DOHH2 (cell line): ENCODE results near the gene TAGLN2.

Experiments used
- EZH2phosphoT487 ChIP-seq: fragments of 200-600 bp; sonication (generic); IDR thresholded peaks from 2 replicates; pipeline ENCODE4 v1.6.1; 2017; ENCODE audit warnings: borderline replicate concordance, mild to moderate bottlenecking, antibody characterized with exemption, low read length, moderate library complexity, mixed read lengths
- TF ChIP-seq, protein P1 (sequence below): fragments of 200-600 bp; sonication (generic); IDR thresholded peaks from one replicate; pipeline ENCODE4 v1.5.1; 2014; ENCODE audit warnings: antibody characterized with exemption, mild to moderate bottlenecking, low read depth, low read length; ENCODE audit not compliant: poor library complexity, severe bottlenecking

GRCh38 chr1:159962176-159962575, 36.9 kb upstream of the TAGLN2 start:
- TF ChIP-seq, protein P1, sequence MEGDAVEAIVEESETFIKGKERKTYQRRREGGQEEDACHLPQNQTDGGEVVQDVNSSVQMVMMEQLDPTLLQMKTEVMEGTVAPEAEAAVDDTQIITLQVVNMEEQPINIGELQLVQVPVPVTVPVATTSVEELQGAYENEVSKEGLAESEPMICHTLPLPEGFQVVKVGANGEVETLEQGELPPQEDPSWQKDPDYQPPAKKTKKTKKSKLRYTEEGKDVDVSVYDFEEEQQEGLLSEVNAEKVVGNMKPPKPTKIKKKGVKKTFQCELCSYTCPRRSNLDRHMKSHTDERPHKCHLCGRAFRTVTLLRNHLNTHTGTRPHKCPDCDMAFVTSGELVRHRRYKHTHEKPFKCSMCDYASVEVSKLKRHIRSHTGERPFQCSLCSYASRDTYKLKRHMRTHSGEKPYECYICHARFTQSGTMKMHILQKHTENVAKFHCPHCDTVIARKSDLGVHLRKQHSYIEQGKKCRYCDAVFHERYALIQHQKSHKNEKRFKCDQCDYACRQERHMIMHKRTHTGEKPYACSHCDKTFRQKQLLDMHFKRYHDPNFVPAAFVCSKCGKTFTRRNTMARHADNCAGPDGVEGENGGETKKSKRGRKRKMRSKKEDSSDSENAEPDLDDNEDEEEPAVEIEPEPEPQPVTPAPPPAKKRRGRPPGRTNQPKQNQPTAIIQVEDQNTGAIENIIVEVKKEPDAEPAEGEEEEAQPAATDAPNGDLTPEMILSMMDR = no peak
- no peak for TF ChIP-seq EZH2phosphoT487
